Iris pigment epithelial cell (primary cell): ENCODE data around the gene COPE.
"Not testable (repeated sequence)": the region's sequence is repeated elsewhere in the genome, so short reads cannot be mapped to it uniquely, and the experiment has no call there.

Experiments
- DNase-seq: peaks from one replicate; pipeline ENCODE4 v3.0.0-alpha.2; 2011; ENCODE audit warnings: low read depth

Gene COPE

DNA sequence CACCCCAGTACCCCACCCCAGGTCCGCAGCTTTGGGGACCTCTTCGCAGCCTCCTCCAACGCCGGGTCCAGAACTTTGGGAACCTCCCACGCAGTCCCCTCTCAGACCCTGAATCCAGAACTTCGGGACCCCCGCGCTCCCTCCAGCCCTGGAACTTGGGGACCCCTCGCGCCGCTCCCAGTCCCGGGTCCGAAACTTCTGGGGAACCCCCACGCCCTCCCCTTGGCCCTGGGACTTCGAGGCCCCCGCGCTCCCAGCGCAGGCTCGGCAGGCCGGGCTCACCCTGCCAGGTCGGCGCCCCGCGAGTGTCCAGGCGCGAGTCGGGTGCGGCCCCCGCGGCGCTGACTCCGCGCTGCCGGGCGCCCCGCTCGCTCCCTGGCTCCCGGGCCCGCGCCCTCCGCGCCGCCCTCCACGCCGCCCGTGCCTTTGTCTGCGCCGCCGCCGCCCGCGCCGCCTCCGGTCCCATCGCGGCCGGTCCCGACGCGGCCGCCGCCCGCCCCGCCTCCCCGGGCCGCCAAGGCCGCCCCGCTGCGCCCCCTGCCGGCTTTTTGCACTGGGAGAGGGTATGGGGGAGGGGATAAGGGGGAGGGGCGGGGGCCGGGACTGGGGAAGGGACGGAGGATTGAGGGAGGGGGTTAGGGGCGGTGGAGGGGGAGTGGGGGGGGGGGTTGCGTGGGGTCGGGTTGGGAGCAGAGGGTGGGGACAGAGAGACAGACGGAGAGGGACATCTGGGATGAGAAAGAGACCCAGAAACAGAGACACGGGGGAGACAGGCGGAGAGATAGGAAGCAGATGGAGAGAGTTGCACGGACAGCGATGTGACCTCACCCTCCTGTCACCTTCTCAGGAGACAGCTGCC is 21.8 kb upstream of the COPE start, which contains the start of gene HOMER3:
TSS of gene HOMER3 (minus strand) at position 449 of the 859 bp plus-strand sequence. CDS start 2,235 bp downstream, outside the sequence.
- DNase-seq: peak; percentile 43

DNA sequence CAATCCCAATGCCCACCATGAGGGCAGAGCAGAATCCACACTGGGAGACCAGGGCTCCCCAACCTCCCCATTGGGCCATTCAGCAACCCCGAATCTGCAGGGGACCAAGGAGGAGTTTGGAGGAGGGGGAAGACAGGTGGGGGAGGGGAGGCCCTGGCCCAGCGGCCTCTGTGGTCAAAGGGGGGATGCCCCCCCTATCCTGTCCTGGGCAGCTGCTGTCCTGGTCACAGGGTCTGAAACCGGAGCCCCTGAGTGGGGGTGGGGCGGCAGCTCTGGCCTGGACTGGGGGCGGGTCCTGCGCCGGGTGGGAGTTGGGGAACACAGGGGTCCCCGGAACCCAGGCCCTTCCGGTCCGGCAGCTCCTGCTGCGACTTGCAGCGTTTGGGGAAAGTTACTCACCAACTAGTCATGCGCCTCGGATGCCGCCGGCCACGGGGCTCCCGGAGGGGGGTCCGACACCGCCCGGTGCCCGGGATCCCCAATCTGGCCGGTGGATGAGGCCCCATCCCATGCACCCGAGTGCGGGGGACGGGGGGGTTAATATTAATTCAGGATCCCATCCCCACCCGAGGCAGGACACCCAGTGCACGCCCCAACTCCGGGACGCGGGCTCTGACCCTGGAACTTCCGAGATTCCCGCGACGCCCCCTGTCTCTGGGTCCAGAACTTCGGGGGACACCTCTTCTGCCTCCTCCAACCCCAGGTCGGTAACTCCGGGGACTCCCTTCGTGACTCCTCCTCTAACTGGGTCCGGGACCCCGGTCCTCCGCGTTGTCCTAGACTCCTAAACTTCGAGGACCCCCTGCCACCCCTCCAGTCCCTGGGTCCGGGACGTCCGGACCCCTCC is 21.0 kb upstream of the COPE start:
- DNase-seq: peak; percentile 54

GRCh38 chr19:18939163-18939562 is 20.0 kb upstream of the COPE start:
- DNase-seq: no peak

- DNase-seq: no peak
These were observed 14.1 kb upstream of the COPE start for GRCh38 chr19:18933297-18933696.

GRCh38 chr19:18932216-18932841 is 13.1 kb upstream of the COPE start:
- DNase-seq: peak; percentile 44

GRCh38 chr19:18931316-18932162 is 12.4 kb upstream of the COPE start:
- DNase-seq: no peak

- DNase-seq: no peak
These were observed 10.1 kb upstream of the COPE start for GRCh38 chr19:18929311-18929710.

DNA sequence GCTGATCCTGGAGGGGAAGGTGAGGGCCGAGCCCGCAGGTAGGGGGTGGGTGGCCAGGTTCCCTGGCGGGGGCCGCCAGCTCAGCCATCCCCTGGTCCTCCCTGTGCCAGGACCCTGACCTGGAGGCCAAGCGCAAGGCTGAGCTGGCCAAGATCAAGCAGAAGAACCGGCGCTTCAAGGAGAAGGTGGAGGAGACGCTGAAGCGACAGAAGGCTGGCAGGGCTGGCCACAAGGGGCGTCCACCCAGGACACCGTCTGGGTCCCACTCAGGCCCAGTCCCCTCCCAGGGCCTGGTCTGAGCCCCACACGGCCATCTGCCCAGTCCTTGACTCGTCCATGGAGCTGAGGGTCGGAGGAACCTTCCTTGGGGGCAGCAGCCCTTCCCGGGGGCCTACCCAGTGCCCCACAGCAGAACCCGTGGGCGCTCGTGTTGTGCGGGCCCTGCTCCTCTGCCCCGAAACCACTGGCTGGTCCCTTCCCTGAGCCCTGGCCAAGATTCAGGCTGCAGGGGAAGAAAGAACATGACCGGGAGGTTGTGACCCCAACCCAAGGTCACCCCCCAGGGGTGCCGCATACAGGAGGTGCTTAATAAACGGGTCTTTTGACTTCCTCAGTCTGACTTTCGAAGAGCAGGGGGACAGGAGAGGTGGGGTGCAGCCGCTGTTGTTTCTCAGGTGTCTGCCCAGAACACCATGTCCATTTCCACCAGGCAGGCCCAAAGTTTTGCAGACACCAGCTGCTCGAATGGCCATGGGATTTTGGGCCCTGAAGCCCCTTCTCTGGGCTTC is 9.0 kb upstream of the COPE start:
- no peak for DNase-seq

- no peak for DNase-seq
These were observed 5.6 kb upstream of the COPE start for GRCh38 chr19:18924684-18925213.

DNA sequence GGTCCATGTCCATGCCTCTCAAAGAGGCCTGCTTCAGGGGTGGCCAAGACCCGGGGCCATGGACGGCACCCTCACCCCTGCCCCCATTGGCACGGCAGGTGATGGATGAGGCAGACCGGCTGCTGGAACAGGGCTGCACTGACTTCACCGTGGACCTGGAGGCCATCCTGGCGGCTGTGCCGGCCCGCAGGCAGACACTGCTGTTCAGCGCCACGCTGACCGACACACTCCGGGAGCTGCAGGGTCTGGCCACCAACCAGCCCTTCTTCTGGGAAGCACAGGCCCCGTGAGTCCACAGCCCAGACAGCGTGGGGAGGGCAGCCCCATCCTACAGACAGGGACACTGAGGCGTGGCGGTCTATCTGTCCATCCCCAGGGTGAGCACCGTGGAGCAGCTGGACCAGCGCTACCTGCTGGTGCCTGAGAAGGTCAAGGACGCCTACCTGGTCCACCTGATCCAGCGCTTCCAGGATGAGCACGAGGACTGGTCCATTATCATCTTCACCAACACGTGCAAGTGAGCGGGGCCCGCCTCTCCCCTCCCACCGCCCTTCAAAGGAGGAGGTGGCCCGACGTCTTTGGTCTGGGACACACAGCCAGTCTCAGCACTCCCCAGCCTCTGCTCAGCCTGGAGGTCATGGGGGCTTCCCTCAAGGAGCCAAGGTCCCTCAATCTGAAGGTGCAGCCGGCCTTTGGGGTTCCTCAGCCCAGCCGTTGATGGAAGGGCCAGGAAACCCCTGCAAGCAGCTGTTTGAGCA is 3.2 kb upstream of the COPE start:
- DNase-seq: no peak

DNA sequence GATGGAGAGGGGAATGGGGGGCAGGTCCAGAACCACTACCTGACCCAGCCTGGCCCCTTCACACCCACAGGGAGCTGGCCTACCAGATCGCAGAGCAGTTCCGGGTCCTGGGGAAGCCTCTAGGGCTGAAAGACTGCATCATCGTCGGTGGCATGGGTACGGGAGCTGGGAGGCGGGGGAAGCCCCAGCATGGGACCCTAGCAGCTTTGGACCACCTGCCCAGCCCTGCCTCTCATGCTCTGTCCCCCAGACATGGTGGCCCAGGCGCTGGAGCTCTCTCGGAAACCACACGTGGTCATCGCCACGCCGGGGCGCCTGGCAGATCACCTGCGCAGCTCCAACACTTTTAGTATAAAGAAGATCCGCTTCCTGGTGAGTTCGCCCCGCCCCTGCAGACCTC is 2.4 kb upstream of the COPE start:
- DNase-seq: no peak

GRCh38 chr19:18920400-18920799 is 1.2 kb upstream of the COPE start:
- no peak for DNase-seq

DNA sequence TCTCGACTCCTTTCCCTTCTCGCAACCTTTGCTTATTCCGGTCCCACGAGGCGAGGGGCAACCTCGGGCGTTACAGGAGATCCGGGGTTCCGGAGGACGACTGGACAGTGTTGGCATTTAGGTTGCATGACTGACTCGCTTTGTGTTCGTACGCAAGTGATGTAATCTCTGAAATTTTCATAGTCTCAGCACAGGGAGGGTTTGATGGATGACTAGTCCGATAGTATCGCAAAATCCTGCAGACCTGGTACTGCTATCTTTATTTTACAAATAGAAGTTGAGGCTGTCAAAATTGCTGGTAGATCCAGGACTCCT is 670 bp upstream of the COPE start:
- DNase-seq: peak; percentile 26

GRCh38 chr19:18917593-18917992 is 1.6 kb downstream of the COPE start:
- DNase-seq: not testable (repeated sequence)

DNA sequence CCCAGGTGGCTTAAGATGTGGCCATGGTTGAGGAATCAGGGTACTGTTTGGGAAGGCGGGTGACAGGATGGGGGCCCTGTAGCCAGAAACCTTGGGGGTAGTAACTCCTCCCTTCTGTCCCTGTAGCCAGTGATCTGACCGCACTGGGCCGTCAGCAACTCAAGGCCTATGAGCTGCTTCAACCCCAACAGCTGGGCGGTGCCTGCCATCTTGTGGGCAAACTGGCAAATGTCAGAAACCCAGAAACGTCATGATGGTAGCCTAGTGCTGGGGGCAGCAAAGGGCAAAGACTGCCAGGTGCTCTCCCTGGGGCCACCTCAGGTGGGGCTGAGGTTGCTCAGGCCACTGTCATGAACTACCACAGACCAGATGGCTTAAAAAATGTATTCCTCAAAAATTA is 3.5 kb downstream of the COPE start:
- peak; percentile 37 for DNase-seq

- DNase-seq: no peak
These were observed 5.7 kb downstream of the COPE start for GRCh38 chr19:18913466-18913865.

- no peak for DNase-seq
These were observed 6.3 kb downstream of the COPE start for GRCh38 chr19:18912933-18913332.

GRCh38 chr19:18910801-18911436 is 8.3 kb downstream of the COPE start:
- DNase-seq: no peak

GRCh38 chr19:18910010-18910409 is 9.2 kb downstream of the COPE start:
- DNase-seq: no peak
